HCT116 (cell line): Measurements from ENCODE around the gene HORMAD2. TPM values are rescaled to one million over a fixed set of nuclear protein-coding genes. Genes with fewer than 3 reads are reported as not detected.

Source experiments
- ATAC-seq: fragments of 200-7000 bp; cut with Tn5 transposase; 2 replicates; pipeline ENCODE4 v1.9.1; 2020; ENCODE audit warnings: mild to moderate bottlenecking, moderate library complexity
- BruUV-seq: library from RNA; stranded (reverse); fragments of 400-500 nt; replicated peaks from 2 replicates; lab custom pipeline; 2021; lab: Mats Ljungman, UMichigan
- CTCF ChIA-PET: fragments of 300-600 bp; sonication (Branson Sonifier 250); formaldehyde crosslinking; loops from one replicate; lab custom pipeline; 2021; ENCODE audit warnings: antibody characterized with exemption; lab: Charles Lee
- POLR2A ChIA-PET: fragments of 300-600, 350-600 bp; sonication (Branson Sonifier 250); formaldehyde crosslinking; loops from one replicate; lab custom pipeline; 2021; ENCODE audit warnings: antibody characterized with exemption; lab: Charles Lee
- RAD21 ChIA-PET, 2 experiments: fragments of 300-600 bp; sonication (Branson Sonifier 250); formaldehyde crosslinking; loops; one replicate each; lab custom pipeline; 2023; ENCODE audit warnings: low total read pairs in 2 of 2; ENCODE audit not compliant: uncharacterized antibody in 2 of 2, unreplicated experiment in 2 of 2, low non-redundant PET in 1 of 2; lab: Charles Lee
- DNase-seq: peaks from one replicate; pipeline ENCODE4 v3.0.0-alpha.2; 2010; ENCODE audit warnings: low read depth, low spot score
- H2AFZ ChIP-seq: fragments of 200-600 bp; shearing (Covaris generic), sonication (generic); 2 replicates; pipeline ENCODE4 v1.6.1; 2017; ENCODE audit warnings: low read depth, mixed run types, mixed read lengths, antibody characterized with exemption, low read length; ENCODE audit not compliant: poor library complexity, severe bottlenecking
- H3K27ac ChIP-seq: 2 replicates; pipeline ENCODE4 v1.5.1; 2012; ENCODE audit warnings: low read depth, low read length
- H3K27me3 ChIP-seq: fragments of 200-600 bp; sonication (generic); 2 replicates; pipeline ENCODE4 v1.6.1; 2016; ENCODE audit warnings: mixed run types, low read length, mixed read lengths; ENCODE audit not compliant: insufficient read depth
- H3K36me3 ChIP-seq, 2 experiments: fragments of 200-500 bp in 1 of 2; fragments of 200-600 bp in 1 of 2; sonication (Bioruptor generic) in 1 of 2; sonication (generic) in 1 of 2; 2 replicates each; pipeline versions ENCODE4 v1.5.1 to v1.6.1; 2014 to 2016; ENCODE audit warnings: low read length in 2 of 2, inconsistent platforms in 1 of 2, mixed read lengths in 1 of 2, mixed run types in 1 of 2; ENCODE audit not compliant: insufficient read depth in 2 of 2, control insufficient read depth in 1 of 2
- H3K4me1 ChIP-seq, 2 experiments: fragments of 200-600 bp in 1 of 2; sonication (generic) in 1 of 2; 2 replicates each; pipeline versions ENCODE4 v1.5.1 to v1.6.1; 2012 to 2017; ENCODE audit warnings: low read length in 2 of 2, inconsistent platforms in 1 of 2, mild to moderate bottlenecking in 1 of 2, mixed read lengths in 1 of 2, mixed run types in 1 of 2, moderate library complexity in 1 of 2; ENCODE audit not compliant: insufficient read depth in 2 of 2, control insufficient read depth in 1 of 2
- H3K4me2 ChIP-seq: fragments of 200-600 bp; sonication (generic); 2 replicates; pipeline ENCODE4 v1.6.1; 2017; ENCODE audit warnings: mixed run types, low read length, mixed read lengths
- H3K4me3 ChIP-seq, 2 experiments: fragments of 200-600 bp in 1 of 2; sonication (generic) in 1 of 2; replicated peaks in 1 of 2; 2 replicates each; pipeline ENCODE4 v1.5.1; 2011 to 2016; ENCODE audit warnings: low read length in 2 of 2, control low read depth in 1 of 2, low read depth in 1 of 2, mild to moderate bottlenecking in 1 of 2, mixed read lengths in 1 of 2, mixed run types in 1 of 2
- H3K79me2 ChIP-seq: fragments of 200-600 bp; sonication (generic); 2 replicates; pipeline ENCODE4 v1.6.1; 2017; ENCODE audit warnings: mild to moderate bottlenecking, mixed run types, low read length, moderate library complexity, mixed read lengths; ENCODE audit not compliant: insufficient read depth
- H3K9ac ChIP-seq: fragments of 200-600 bp; sonication (generic); 2 replicates; pipeline ENCODE4 v1.6.1; 2016; ENCODE audit warnings: low read length, mixed read lengths
- H3K9me2 ChIP-seq: fragments of 200-600 bp; sonication (generic), shearing (Covaris generic); 2 replicates; pipeline ENCODE4 v1.6.1; 2017; ENCODE audit warnings: mixed run types, mild to moderate bottlenecking, moderate library complexity; ENCODE audit not compliant: insufficient read depth
- H3K9me3 ChIP-seq, 2 experiments: fragments of 200-500 bp in 1 of 2; fragments of 200-600 bp in 1 of 2; sonication (Bioruptor generic) in 1 of 2; sonication (generic) in 1 of 2; 2 replicates each; pipeline ENCODE4 v1.6.1; 2014 to 2017; ENCODE audit warnings: low read length in 2 of 2, mixed read lengths in 2 of 2, inconsistent platforms in 1 of 2, low read depth in 1 of 2, mild to moderate bottlenecking in 1 of 2, mixed run types in 1 of 2, moderate library complexity in 1 of 2; ENCODE audit not compliant: control insufficient read depth in 1 of 2, insufficient read depth in 1 of 2
- H4K20me1 ChIP-seq: fragments of 200-600 bp; sonication (generic), shearing (Covaris generic); 2 replicates; pipeline ENCODE4 v1.6.1; 2017; ENCODE audit warnings: mixed run types, mild to moderate bottlenecking, moderate library complexity; ENCODE audit not compliant: insufficient read depth
- ELF1 ChIP-seq: IDR thresholded peaks from 2 replicates; pipeline ENCODE4 v1.6.1; 2012; ENCODE audit warnings: low read depth, borderline replicate concordance
- FOSL1 ChIP-seq: IDR thresholded peaks from 2 replicates; pipeline ENCODE4 v1.6.1; 2012; ENCODE audit warnings: low read depth
- YY1 ChIP-seq: IDR thresholded peaks from 2 replicates; pipeline ENCODE4 v1.6.1; 2011; ENCODE audit warnings: low read length, low read depth, moderate library complexity, mild to moderate bottlenecking; ENCODE audit not compliant: insufficient replicate concordance; ENCODE audit errors: extremely low read depth
- ZNF274 ChIP-seq: fragments of 200-500 bp; sonication (Bioruptor generic); IDR thresholded peaks from 2 replicates; pipeline ENCODE4 v1.6.1; 2014; ENCODE audit warnings: mild to moderate bottlenecking, low read depth, low read length, inconsistent platforms
- intact Hi-C: fragments of 100-400 bp; cut with micrococcal nuclease; formaldehyde crosslinking; loops from 2 replicates; pipeline ENCODE4 v1.10.0; 2022
- total RNA-seq: library from RNA; stranded (reverse); gene quantifications from one replicate; pipeline ENCODE4 v1.2.1, GENCODE V29; 2021; ENCODE audit not compliant: unreplicated experiment
- TF ChIP-seq, protein P1 (sequence below): IDR thresholded peaks from 2 replicates; pipeline ENCODE4 v1.6.1; 2012
- TF ChIP-seq, protein P2 (sequence below): IDR thresholded peaks from 2 replicates; pipeline ENCODE4 v1.6.1; 2012; ENCODE audit warnings: low read depth

The HORMAD2 gene
- total RNA-seq, 1 experiment from 2014 or later: not detected

- Histone ChIP-seq H3K27ac (no peak overlapping the region), H3K4me2 (no peak overlapping the region), H3K79me2 (no peaks in the 10 kb centered on the region), H3K9me3 (no peaks in the 10 kb centered on the region), H3K9ac (no peak overlapping the region), H3K4me1 (peaks cover 30 to 32% of the 10 kb centered on the region in 2 experiments), H3K36me3 (no peaks in the 10 kb centered on the region), H2AFZ (no peak overlapping the region), H4K20me1 (no peaks in the 10 kb centered on the region), H3K4me3 (no peak overlapping the region), H3K9me2 (no peaks in the 10 kb centered on the region), H3K27me3 (no peaks in the 10 kb centered on the region)
- CTCF ChIA-PET: no interaction called here
- BruUV-seq: no TSS peak
- ATAC-seq (no peak), DNase-seq (no peak)
- POLR2A ChIA-PET: no interaction called here
- intact Hi-C loops: no loop called here
- RAD21 ChIA-PET: no interaction called here
- TF ChIP-seq, protein P1, sequence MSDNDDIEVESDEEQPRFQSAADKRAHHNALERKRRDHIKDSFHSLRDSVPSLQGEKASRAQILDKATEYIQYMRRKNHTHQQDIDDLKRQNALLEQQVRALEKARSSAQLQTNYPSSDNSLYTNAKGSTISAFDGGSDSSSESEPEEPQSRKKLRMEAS: no peak
- TF ChIP-seq FOSL1 (no peak), YY1 (no peak), ELF1 (no peak), ZNF274 (no peak)
- TF ChIP-seq, protein P2, sequence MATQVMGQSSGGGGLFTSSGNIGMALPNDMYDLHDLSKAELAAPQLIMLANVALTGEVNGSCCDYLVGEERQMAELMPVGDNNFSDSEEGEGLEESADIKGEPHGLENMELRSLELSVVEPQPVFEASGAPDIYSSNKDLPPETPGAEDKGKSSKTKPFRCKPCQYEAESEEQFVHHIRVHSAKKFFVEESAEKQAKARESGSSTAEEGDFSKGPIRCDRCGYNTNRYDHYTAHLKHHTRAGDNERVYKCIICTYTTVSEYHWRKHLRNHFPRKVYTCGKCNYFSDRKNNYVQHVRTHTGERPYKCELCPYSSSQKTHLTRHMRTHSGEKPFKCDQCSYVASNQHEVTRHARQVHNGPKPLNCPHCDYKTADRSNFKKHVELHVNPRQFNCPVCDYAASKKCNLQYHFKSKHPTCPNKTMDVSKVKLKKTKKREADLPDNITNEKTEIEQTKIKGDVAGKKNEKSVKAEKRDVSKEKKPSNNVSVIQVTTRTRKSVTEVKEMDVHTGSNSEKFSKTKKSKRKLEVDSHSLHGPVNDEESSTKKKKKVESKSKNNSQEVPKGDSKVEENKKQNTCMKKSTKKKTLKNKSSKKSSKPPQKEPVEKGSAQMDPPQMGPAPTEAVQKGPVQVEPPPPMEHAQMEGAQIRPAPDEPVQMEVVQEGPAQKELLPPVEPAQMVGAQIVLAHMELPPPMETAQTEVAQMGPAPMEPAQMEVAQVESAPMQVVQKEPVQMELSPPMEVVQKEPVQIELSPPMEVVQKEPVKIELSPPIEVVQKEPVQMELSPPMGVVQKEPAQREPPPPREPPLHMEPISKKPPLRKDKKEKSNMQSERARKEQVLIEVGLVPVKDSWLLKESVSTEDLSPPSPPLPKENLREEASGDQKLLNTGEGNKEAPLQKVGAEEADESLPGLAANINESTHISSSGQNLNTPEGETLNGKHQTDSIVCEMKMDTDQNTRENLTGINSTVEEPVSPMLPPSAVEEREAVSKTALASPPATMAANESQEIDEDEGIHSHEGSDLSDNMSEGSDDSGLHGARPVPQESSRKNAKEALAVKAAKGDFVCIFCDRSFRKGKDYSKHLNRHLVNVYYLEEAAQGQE: no peak
Measured at GRCh38 chr22:30041881-30042280, 38.4 kb upstream of the HORMAD2 start.
